ENCODE measurements around the gene CCNJ. TPM values are rescaled to one million over a fixed set of nuclear protein-coding genes. Genes with fewer than 3 reads are reported as not detected.

Gene CCNJ
- total RNA-seq, 2 experiments from 2014 or later: 4.0 to 4.6 TPM

- POLR2A ChIA-PET: interaction anchor here (3.0 kb wide), 1 partner anchor 37 kb away, joined by 10 read pairs; the partner anchor contains the start of gene ZNF518A
- Mint-ChIP-seq H3K27ac (no peak overlapping the region), H3K36me3 (ENCODE audit: low read depth) (peaks cover 6% of the 10 kb centered on the region), H3K4me1 (ENCODE audit: low read depth) (peaks cover 8% of the 10 kb centered on the region), H3K4me3 (no peak overlapping the region), H3K27me3 (peaks cover 42% of the 10 kb centered on the region), H3K9me3 (no peaks in the 10 kb centered on the region)
- no peak for TF ChIP-seq CTCF (IDR thresholded peaks at IDR 0.05)
- no peak for ATAC-seq
- CTCF ChIA-PET: interaction anchor here (0.7 to 1.2 kb wide), 2 partner anchors 45 to 76 kb away, joined by 3 to 4 read pairs; no protein-coding TSS in a partner anchor
- intact Hi-C loops (cut with micrococcal nuclease): no loop called here
- no peak for DNase-seq
Observed at GRCh38 chr10:96092999-96093767, 49.8 kb downstream of the CCNJ start.

- ATAC-seq (no peak), DNase-seq (no peak)
- Mint-ChIP-seq H3K27me3 (peaks cover 44% of the 10 kb centered on the region), H3K9me3 (no peaks in the 10 kb centered on the region), H3K4me3 (no peak overlapping the region), H3K27ac (no peak overlapping the region), H3K4me1 (ENCODE audit: low read depth) (peaks cover 8% of the 10 kb centered on the region), H3K36me3 (ENCODE audit: low read depth) (peaks cover 6% of the 10 kb centered on the region)
- no peak for TF ChIP-seq CTCF (IDR thresholded peaks at IDR 0.05)
- intact Hi-C loops (cut with micrococcal nuclease): no loop called here
- ChIA-PET POLR2A (interaction anchor here (3.0 kb wide), 1 partner anchor 36 kb away, joined by 10 read pairs; the partner anchor contains the start of gene ZNF518A), CTCF (interaction anchor here (0.7 to 1.2 kb wide), 4 partner anchors 16 to 77 kb away, joined by 3 to 4 read pairs (median 4); partner anchors contain the start of gene ZNF518A)
Observed at GRCh38 chr10:96093948-96094347, 50.6 kb downstream of the CCNJ start.

GRCh38 chr10:96096958-96097357, 53.6 kb downstream of the CCNJ start:
- intact Hi-C loops (cut with micrococcal nuclease): no loop called here
- no peak overlapping the region for H3K27ac Mint-ChIP-seq
- ATAC-seq: no peak
- no peaks in the 10 kb centered on the region for H3K9me3 Mint-ChIP-seq
- ChIA-PET POLR2A (interaction anchor here (1.0 kb wide), 1 partner anchor 33 kb away, joined by 7 read pairs; the partner anchor contains the start of gene ZNF518A), CTCF (no interaction called here)
- DNase-seq: no peak
- no peaks in the 10 kb centered on the region for H3K4me1 Mint-ChIP-seq (ENCODE audit: low read depth)
- H3K4me3 Mint-ChIP-seq: no peak overlapping the region
- H3K27me3 Mint-ChIP-seq: peaks cover 56% of the 10 kb centered on the region
- TF ChIP-seq CTCF (IDR thresholded peaks at IDR 0.05): no peak
- H3K36me3 Mint-ChIP-seq (ENCODE audit: low read depth): peaks cover 2% of the 10 kb centered on the region

- DNase-seq: no peak
- Mint-ChIP-seq H3K36me3 (ENCODE audit: low read depth) (no peaks in the 10 kb centered on the region), H3K4me1 (ENCODE audit: low read depth) (no peaks in the 10 kb centered on the region), H3K27ac (no peak overlapping the region), H3K9me3 (no peaks in the 10 kb centered on the region), H3K4me3 (no peak overlapping the region), H3K27me3 (peaks cover 51% of the 10 kb centered on the region)
- no peak for ATAC-seq
- no peak for TF ChIP-seq CTCF (IDR thresholded peaks at IDR 0.05)
- intact Hi-C loops (cut with micrococcal nuclease): no loop called here
- ChIA-PET POLR2A (no interaction called here), CTCF (no interaction called here)
Observed at GRCh38 chr10:96097865-96098264, 54.5 kb downstream of the CCNJ start.

- peaks cover 4% of the 10 kb centered on the region for H3K9me3 Mint-ChIP-seq
- no peak for TF ChIP-seq CTCF (IDR thresholded peaks at IDR 0.05)
- DNase-seq: no peak
- intact Hi-C loops (cut with micrococcal nuclease): no loop called here
- no peak for ATAC-seq
- peaks cover 48% of the 10 kb centered on the region for H3K27me3 Mint-ChIP-seq
- POLR2A ChIA-PET: no interaction called here
- no peaks in the 10 kb centered on the region for H3K36me3 Mint-ChIP-seq (ENCODE audit: low read depth)
- H3K27ac Mint-ChIP-seq: no peak overlapping the region
- H3K4me1 Mint-ChIP-seq (ENCODE audit: low read depth): no peaks in the 10 kb centered on the region
- CTCF ChIA-PET: no interaction called here
- no peak overlapping the region for H3K4me3 Mint-ChIP-seq
Observed at GRCh38 chr10:96107623-96108038, 64.2 kb downstream of the CCNJ start.
